ENCODE results near the gene ARHGEF1.
A peak's percentile ranks its signal among the peaks of the same experiment; 100 is the strongest.

Gene ARHGEF1

GRCh38 chr19:41882568-41883462, at the start of gene ARHGEF1:
Gene ARHGEF1, plus strand, starts transcription at chr19:41883184. Its CDS starts 4,899 bp downstream, at chr19:41888083.
- peak; percentile 57 for DNase-seq

GRCh38 chr19:41837981-41838708, 44.8 kb upstream of the ARHGEF1 start:
- DNase-seq: no peak

- no peak for DNase-seq
Observed at GRCh38 chr19:41839211-41839610, 43.8 kb upstream of the ARHGEF1 start.

- DNase-seq: no peak
Observed at GRCh38 chr19:41843371-41843770, 39.6 kb upstream of the ARHGEF1 start.

GRCh38 chr19:41844601-41845000, 38.4 kb upstream of the ARHGEF1 start, which contains the start of gene LYPD4:
Gene LYPD4, minus strand, starts transcription at chr19:41844683. Its CDS starts 5,398 bp downstream, at chr19:41839285.
- no peak for DNase-seq

GRCh38 chr19:41845001-41845050, 38.2 kb upstream of the ARHGEF1 start, which contains the start of gene DMRTC2:
Gene DMRTC2, plus strand, starts transcription at chr19:41845042. Its CDS starts 2,387 bp downstream, at chr19:41847429.
- DNase-seq: no peak

GRCh38 chr19:41845051-41845590, 37.9 kb upstream of the ARHGEF1 start:
- DNase-seq: no peak

- no peak for DNase-seq
Observed at GRCh38 chr19:41847351-41848105, 35.5 kb upstream of the ARHGEF1 start.

GRCh38 chr19:41848666-41849065, 34.3 kb upstream of the ARHGEF1 start:
- DNase-seq: no peak

- no peak for DNase-seq
Observed at GRCh38 chr19:41849067-41849466, 33.9 kb upstream of the ARHGEF1 start.

GRCh38 chr19:41850381-41850780, 32.6 kb upstream of the ARHGEF1 start:
- no peak for DNase-seq

GRCh38 chr19:41851456-41851855, 31.5 kb upstream of the ARHGEF1 start:
- no peak for DNase-seq

- no peak for DNase-seq
Observed at GRCh38 chr19:41853344-41853743, 29.6 kb upstream of the ARHGEF1 start.

- DNase-seq: no peak
Observed at GRCh38 chr19:41853768-41854167, 29.2 kb upstream of the ARHGEF1 start.

- DNase-seq: no peak
Observed at GRCh38 chr19:41859213-41859617, 23.8 kb upstream of the ARHGEF1 start.

GRCh38 chr19:41859618-41860418, 23.2 kb upstream of the ARHGEF1 start, which contains the start of gene RPS19:
Gene RPS19, plus strand, starts transcription at chr19:41860255. Its CDS starts 520 bp downstream, at chr19:41860775.
- peak; percentile 99 for DNase-seq

GRCh38 chr19:41860419-41861115, 22.4 kb upstream of the ARHGEF1 start:
- peak; percentile 54 for DNase-seq

GRCh38 chr19:41861116-41861768, 21.7 kb upstream of the ARHGEF1 start:
- DNase-seq: no peak

GRCh38 chr19:41861846-41862245, 21.1 kb upstream of the ARHGEF1 start:
- no peak for DNase-seq

GRCh38 chr19:41862445-41862986, 20.5 kb upstream of the ARHGEF1 start:
- DNase-seq: no peak
